BJ (cell line): ENCODE data around the gene OASL. TPM values are rescaled to one million over a fixed set of nuclear protein-coding genes. Genes with fewer than 3 reads are reported as not detected.

Source experiments
- CTCF ChIA-PET: fragments of 350-600 bp; formaldehyde crosslinking; extraction: SDS; loops from one replicate; lab custom pipeline; 2021; ENCODE audit warnings: antibody characterized with exemption, inconsistent platforms; lab: Yijun Ruan, JAX
- POLR2A ChIA-PET: fragments of 300-600 bp; sonication (Branson Sonifier 250); formaldehyde crosslinking; extraction: SDS; loops from one replicate; lab custom pipeline; 2021; ENCODE audit warnings: antibody characterized with exemption; lab: Charles Lee
- DNase-seq: peaks from one replicate; pipeline ENCODE4 v3.0.0-alpha.2; 2011; ENCODE audit warnings: low read depth
- H3K27me3 ChIP-seq: 2 replicates; pipeline ENCODE4 v1.6.0; 2011; ENCODE audit warnings: low read length; ENCODE audit not compliant: control insufficient read depth, insufficient read depth
- H3K36me3 ChIP-seq: 2 replicates; pipeline ENCODE4 v1.5.1; 2011; ENCODE audit warnings: low read length; ENCODE audit not compliant: control insufficient read depth, insufficient read depth
- H3K4me3 ChIP-seq: 2 replicates; pipeline ENCODE4 v1.5.1; 2011; ENCODE audit warnings: low read depth, mild to moderate bottlenecking, control low read depth, low read length
- CTCF ChIP-seq: IDR thresholded peaks from 2 replicates; pipeline ENCODE4 v1.5.1; 2011; ENCODE audit warnings: low read depth, mild to moderate bottlenecking, control low read depth, inconsistent platforms, low read length, moderate library complexity; ENCODE audit not compliant: insufficient read depth
- polyA plus RNA-seq: library from polyadenylated mRNA; depleted of rRNA; stranded (reverse); fragments of >200 nt; gene quantifications from 2 replicates; pipeline ENCODE4 v1.2.3, GENCODE V29; 2011

OASL gene
- polyA plus RNA-seq, 1 experiment = 0.67 TPM

- Histone ChIP-seq H3K36me3 (peaks cover 14% of the 10 kb centered on the region), H3K4me3 (no peak overlapping the region), H3K27me3 (no peaks in the 10 kb centered on the region)
- TF ChIP-seq CTCF = no peak
- ChIA-PET POLR2A (no interaction called here), CTCF (no interaction called here)
- no peak for DNase-seq
These were observed 27.2 kb downstream of the OASL start for GRCh38 chr12:121011820-121012219.

- Histone ChIP-seq H3K36me3 (peaks cover 14% of the 10 kb centered on the region), H3K27me3 (no peaks in the 10 kb centered on the region), H3K4me3 (no peak overlapping the region)
- no peak for DNase-seq
- ChIA-PET POLR2A (no interaction called here), CTCF (interaction anchor here (1.1 kb wide), 1 partner anchor 428 kb away, joined by 3 read pairs; no protein-coding TSS in a partner anchor)
- TF ChIP-seq CTCF = no peak
These were observed 28.2 kb downstream of the OASL start for GRCh38 chr12:121010860-121011259.

DNA sequence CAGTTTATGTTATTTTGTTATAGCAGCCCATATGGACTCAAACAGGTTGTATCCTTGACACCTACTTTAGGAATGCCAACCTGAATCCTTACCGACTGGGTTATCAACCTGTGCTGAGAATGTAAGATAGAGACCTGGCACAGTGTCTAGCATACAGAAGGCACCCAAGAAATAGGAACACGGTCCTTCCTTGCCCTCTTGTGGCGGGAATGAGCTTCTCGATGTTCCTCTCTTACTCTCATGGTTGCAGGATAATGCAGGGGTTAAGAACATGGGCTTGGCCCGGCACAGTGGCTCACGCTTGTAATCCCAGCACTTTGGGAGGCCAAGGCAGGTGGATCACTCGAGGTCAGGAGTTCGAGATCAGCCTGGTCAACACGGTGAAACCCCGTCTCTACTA lies 29.3 kb downstream of the OASL start:
- ChIA-PET CTCF (interaction anchor here (0.5 to 1.1 kb wide), 4 partner anchors 29 to 1178 kb away, joined by 3 to 4 read pairs (median 3); no protein-coding TSS in a partner anchor), POLR2A (no interaction called here)
- Histone ChIP-seq H3K36me3 (peaks cover 16% of the 10 kb centered on the region), H3K27me3 (no peaks in the 10 kb centered on the region), H3K4me3 (no peak overlapping the region)
- peak; percentile 54 for TF ChIP-seq CTCF
- DNase-seq = no peak

GRCh38 chr12:121008347-121009098 lies 30.5 kb downstream of the OASL start:
- no peak for DNase-seq
- TF ChIP-seq CTCF = no peak
- CTCF ChIA-PET = interaction anchor here (0.9 kb wide), 1 partner anchor 222 kb away, joined by 4 read pairs; no protein-coding TSS in a partner anchor
- H3K36me3 ChIP-seq = peaks cover 24% of the 10 kb centered on the region
- no peak overlapping the region for H3K4me3 ChIP-seq
- POLR2A ChIA-PET = no interaction called here
- H3K27me3 ChIP-seq = no peaks in the 10 kb centered on the region

- ChIA-PET POLR2A (no interaction called here), CTCF (interaction anchor here (0.8 to 1.7 kb wide), 15 partner anchors 8 to 356 kb away, joined by 3 to 6 read pairs (median 3); partner anchors contain the start of genes C12orf43 and P2RX7)
- H3K36me3 ChIP-seq = peaks cover 17% of the 10 kb centered on the region
These were observed 33.7 kb downstream of the OASL start for GRCh38 chr12:121005346-121005815.

More at GRCh38 chr12:121005346-121005815, 33.7 kb downstream of the OASL start:
- no peaks in the 10 kb centered on the region for H3K27me3 ChIP-seq
- peak; percentile 78 for TF ChIP-seq CTCF
- no peak for DNase-seq
- H3K4me3 ChIP-seq = no peak overlapping the region
